ENCODE results near the gene GRM1.

- no peak for TF ChIP-seq CTCF (IDR thresholded peaks at IDR 0.05)
- TF ChIP-seq POLR2A (IDR thresholded peaks at IDR 0.05) = no peak
- no peak for TF ChIP-seq EP300 (IDR thresholded peaks at IDR 0.05)
These were observed 323.3 kb downstream of the GRM1 start for GRCh38 chr6:146352163-146352562.

All from ovary (tissue), 3 donors.